Endothelial cell of umbilical vein (primary cell): ENCODE results near the gene PTTG1IP.

Experiments
- CTCF ChIP-seq, 2 donors: IDR thresholded peaks; 1 replicate in 1 of 2; 2 replicates in 1 of 2; pipeline ENCODE4 v1.5.1; 2011; ENCODE audit warnings: low read length in 2 of 2, mild to moderate bottlenecking in 2 of 2, moderate library complexity in 2 of 2, control low read depth in 1 of 2, inconsistent platforms in 1 of 2, low read depth in 1 of 2; ENCODE audit not compliant: insufficient read depth in 1 of 2; ENCODE audit errors: extremely low read depth in 1 of 2
- EZH2 ChIP-seq: IDR thresholded peaks from 2 replicates; pipeline ENCODE4 v1.6.1; 2012; ENCODE audit warnings: borderline replicate concordance, low read depth, mild to moderate bottlenecking, moderate library complexity, low read length, inconsistent platforms; ENCODE audit not compliant: severe bottlenecking
- FOS ChIP-seq: IDR thresholded peaks from 2 replicates; pipeline ENCODE4 v1.6.1; 2011; ENCODE audit warnings: mild to moderate bottlenecking, low read length, moderate library complexity, borderline replicate concordance; ENCODE audit not compliant: insufficient read depth
- GATA2 ChIP-seq: IDR thresholded peaks from 2 replicates; pipeline ENCODE4 v1.7.0; 2011; ENCODE audit warnings: low read depth, mild to moderate bottlenecking, moderate library complexity, mixed read lengths, low read length; ENCODE audit not compliant: insufficient read length, insufficient read depth
- JUN ChIP-seq: IDR thresholded peaks from 2 replicates; pipeline ENCODE4 v1.6.1; 2011; ENCODE audit warnings: borderline replicate concordance, low read depth; ENCODE audit not compliant: insufficient read length, insufficient read depth
- MAX ChIP-seq: IDR thresholded peaks from 2 replicates; pipeline ENCODE4 v1.6.1; 2011; ENCODE audit not compliant: insufficient read depth, insufficient read length
- MYC ChIP-seq: IDR thresholded peaks from one replicate; pipeline ENCODE4 v1.6.1; 2011; ENCODE audit warnings: mild to moderate bottlenecking, low read depth, low read length
- POLR2A ChIP-seq: IDR thresholded peaks from 2 replicates; pipeline ENCODE4 v1.6.1; 2012; ENCODE audit warnings: low read depth, mild to moderate bottlenecking, control low read depth, low read length
- POLR2AphosphoS5 ChIP-seq: IDR thresholded peaks from 2 replicates; pipeline ENCODE4 v1.6.1; 2012; ENCODE audit warnings: low read depth, mild to moderate bottlenecking, control low read depth, low read length, moderate library complexity; ENCODE audit not compliant: insufficient read depth

GRCh38 chr21:44899768-44900558 is 26.5 kb upstream of the PTTG1IP start:
- TF ChIP-seq CTCF (IDR thresholded peaks at IDR 0.05; ENCODE audit: extremely low read depth in 1 of 2, insufficient read depth in 1 of 2, low read depth in 1 of 2, low read length in 2 of 2) (no peak), POLR2A (no peak), EZH2 (no peak), MAX (no peak), POLR2AphosphoS5 (no peak), MYC (no peak), GATA2 (no peak), FOS (no peak), JUN (no peak)
